ENCODE measurements around the gene CHRM5. TPM values are rescaled to one million over a fixed set of nuclear protein-coding genes. Genes with fewer than 3 reads are reported as not detected.

Gene CHRM5
- total RNA-seq, 6 experiments from 2014 or later: not detected

- no peaks in the 10 kb centered on the region for H3K4me1 ChIP-seq
- H3K9me3 ChIP-seq: no peaks in the 10 kb centered on the region
- no peaks in the 10 kb centered on the region for H3K36me3 ChIP-seq
- DNase-seq: no peak
- TF ChIP-seq POLR2A (IDR thresholded peaks at IDR 0.05) (no peak), CTCF (IDR thresholded peaks at IDR 0.05) (no peak)
- intact Hi-C loops (cut with DNase I): no loop called here
- 57% methylated on average over 3 of the region's 3 CpGs for WGBS (ENCODE audit: insufficient coverage, low coverage, low lambda C conversion rate, missing lambda C conversion rate)
- H3K27ac ChIP-seq: no peak overlapping the region
- no peak overlapping the region for H3K4me3 ChIP-seq
- H3K27me3 ChIP-seq: no peaks in the 10 kb centered on the region
- ATAC-seq: no peak
These were observed 59.3 kb downstream of the CHRM5 start for GRCh38 chr15:34027606-34028005.

- H3K27ac ChIP-seq: no peak overlapping the region
- H3K36me3 ChIP-seq: no peaks in the 10 kb centered on the region
- H3K4me1 ChIP-seq: no peaks in the 10 kb centered on the region
- intact Hi-C loops (cut with DNase I): no loop called here
- no peak for ATAC-seq
- no peak overlapping the region for H3K4me3 ChIP-seq
- 83% methylated on average over 10 of the region's 10 CpGs for WGBS (ENCODE audit: insufficient coverage, low coverage, low lambda C conversion rate, missing lambda C conversion rate)
- H3K9me3 ChIP-seq: no peaks in the 10 kb centered on the region
- TF ChIP-seq CTCF (IDR thresholded peaks at IDR 0.05): no peak
- no peak for TF ChIP-seq POLR2A (IDR thresholded peaks at IDR 0.05)
- DNase-seq: no peak
- H3K27me3 ChIP-seq: no peaks in the 10 kb centered on the region
These were observed 63.9 kb downstream of the CHRM5 start for GRCh38 chr15:34031987-34032760.

- ATAC-seq: peak; percentile 91 to 94 (median 93)
- Histone ChIP-seq H3K36me3 (no peaks in the 10 kb centered on the region), H3K27me3 (no peaks in the 10 kb centered on the region), H3K27ac (peak overlapping the region; percentile 61 to 91 (median 64)), H3K4me3 (peak overlapping the region; percentile 65 to 92 (median 65)), H3K9me3 (no peaks in the 10 kb centered on the region), H3K4me1 (peaks cover 0 to 16% (median 3%) of the 10 kb centered on the region in 4 donors)
- intact Hi-C loops (cut with DNase I): no loop called here
- peak in 1 of 4 donors; percentile 8 for TF ChIP-seq CTCF (IDR thresholded peaks at IDR 0.05)
- peak; percentile 72 for TF ChIP-seq POLR2A (IDR thresholded peaks at IDR 0.05)
- 0% methylated on average over 11 of the region's 70 CpGs for WGBS (ENCODE audit: insufficient coverage, low coverage, low lambda C conversion rate, missing lambda C conversion rate)
- peak; percentile 84 to 87 (median 84) for DNase-seq
These were observed 70.0 kb downstream of the CHRM5 start for GRCh38 chr15:34038023-34038870.

DNA sequence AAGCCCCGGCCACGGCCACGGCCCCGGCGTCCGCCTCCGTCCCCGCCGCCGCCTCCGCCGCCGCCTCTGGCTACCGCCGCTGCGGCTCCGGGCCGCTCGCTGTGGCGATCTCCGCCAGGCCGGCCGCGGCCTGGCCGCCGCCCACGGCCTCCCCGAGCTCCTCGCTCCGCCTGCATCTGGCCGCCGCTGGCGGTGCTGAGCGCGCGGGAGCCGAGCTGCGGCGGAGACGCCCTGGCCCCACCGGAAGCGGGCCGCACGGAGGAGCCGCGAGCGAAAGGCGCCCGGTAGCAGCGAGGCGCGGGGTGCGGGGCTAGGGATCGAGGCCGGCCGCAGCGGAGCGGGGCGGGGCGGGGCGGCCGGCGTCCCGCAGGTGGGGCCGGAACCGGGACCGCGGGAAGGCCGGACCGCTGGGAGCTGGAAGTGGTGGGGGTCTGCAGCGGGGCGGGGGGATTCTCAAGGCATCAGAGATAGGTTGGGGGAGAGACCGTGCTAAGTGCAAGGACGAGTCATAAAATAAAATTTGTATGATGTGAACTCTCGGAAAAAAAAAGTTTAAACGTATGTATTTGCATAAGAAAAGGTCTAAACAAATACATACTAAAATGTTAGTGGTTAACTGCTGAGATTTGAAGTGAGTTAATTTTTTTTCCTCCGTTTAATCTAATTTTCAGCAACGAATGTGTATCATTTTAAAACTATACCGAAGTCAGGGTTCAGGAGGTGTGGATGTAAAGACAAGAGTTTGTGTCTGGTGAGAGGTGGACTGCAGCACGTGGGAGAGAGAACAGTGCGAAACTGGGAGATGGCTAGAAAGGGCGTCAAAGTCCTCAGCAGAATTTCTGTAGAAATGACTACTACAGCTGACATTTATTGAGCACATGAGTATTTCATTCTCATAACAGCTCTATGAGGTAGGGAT lies 70.8 kb downstream of the CHRM5 start, which contains the start of gene AVEN:
AVEN (minus strand) TSS at position 334 of the 919 bp plus-strand sequence; CDS start at position 176, 158 bp downstream.
- peak within 1 kb of the TSS; percentile 65 to 92 (median 65) for H3K4me3 ChIP-seq
- no peaks in the 10 kb centered on the region for H3K27me3 ChIP-seq
- peak within 1 kb of the TSS; percentile 61 to 91 (median 64) for H3K27ac ChIP-seq
- peaks cover 0 to 16% (median 3%) of the 10 kb centered on the region in 4 donors for H3K4me1 ChIP-seq
- DNase-seq (peak; percentile 64 to 70 (median 69)), ATAC-seq (peak; percentile 64 to 76 (median 72))
- peak in 2 of 4 donors; percentile 2 to 6 for TF ChIP-seq CTCF (IDR thresholded peaks at IDR 0.05)
- peak; percentile 44 for TF ChIP-seq POLR2A (IDR thresholded peaks at IDR 0.05)
- no peaks in the 10 kb centered on the region for H3K9me3 ChIP-seq
- no peaks in the 10 kb centered on the region for H3K36me3 ChIP-seq
- under 1% methylated on average over 46 of the region's 82 CpGs for WGBS (ENCODE audit: insufficient coverage, low coverage, low lambda C conversion rate, missing lambda C conversion rate)
- intact Hi-C loops (cut with DNase I): no loop called here
